ENCODE measurements around the gene ZNF488.

GRCh38 chr10:47329855-47330254, 54.2 kb downstream of the ZNF488 start:
- TF ChIP-seq POLR2A (IDR thresholded peaks at IDR 0.05; ENCODE audit: low read depth, low read length) (no peak), EP300 (IDR thresholded peaks at IDR 0.05; ENCODE audit: borderline replicate concordance in 1 of 2, control insufficient read depth in 1 of 2, low read depth in 2 of 2, low read length in 2 of 2) (no peak), NR2C2 (IDR thresholded peaks at IDR 0.05; ENCODE audit: borderline replicate concordance, control insufficient read depth, insufficient read length, low read depth) (no peak), CTCF (IDR thresholded peaks at IDR 0.05 in 2 of 3, conservative IDR thresholded peaks at IDR 0.05 in 1 of 3; ENCODE audit: control insufficient read depth in 2 of 3, extremely low read depth in 1 of 3, insufficient read depth in 1 of 3, low read depth in 3 of 3, low read length in 3 of 3) (no peak), NR2F1 (conservative IDR thresholded peaks at IDR 0.05) (no peak), ZBTB40 (IDR thresholded peaks at IDR 0.05; ENCODE audit: borderline replicate concordance) (no peak), TAF1 (IDR thresholded peaks at IDR 0.05; ENCODE audit: borderline replicate concordance, low read depth, low read length) (no peak), MTA3 (IDR thresholded peaks at IDR 0.05; ENCODE audit: borderline replicate concordance, low read length) (no peak), PAX5 (IDR thresholded peaks at IDR 0.05; ENCODE audit: borderline replicate concordance, low read depth, low read length) (no peak), REST (IDR thresholded peaks at IDR 0.05; ENCODE audit: low read depth, low read length) (no peak)
